Measurements from ENCODE around the gene ATP5F1D.
"Not testable (repeated sequence)": the region's sequence is repeated elsewhere in the genome, so short reads cannot be mapped to it uniquely, and the experiment has no call there.

ATP5F1D gene

GRCh38 chr19:1206150-1206863 lies 35.2 kb upstream of the ATP5F1D start:
- peaks cover 55% of the 10 kb centered on the region for H3K79me2 ChIP-seq (ENCODE audit: low read length)
- peaks cover 17% of the 10 kb centered on the region for H3K36me3 ChIP-seq (replicated peaks; ENCODE audit: low read depth, low read length)
- H3K27ac ChIP-seq (ENCODE audit: low read length): peak overlapping the region; percentile 5; the same call in 1 of the 2 replicates
- peak overlapping the region; percentile 86 for H3K4me3 ChIP-seq (ENCODE audit: low read length)
- no peak for TF ChIP-seq EZH2phosphoT487 (IDR thresholded peaks at IDR 0.05; ENCODE audit: low read depth)
- H2AFZ ChIP-seq (ENCODE audit: low read depth, low read length): no peak overlapping the region
- H3K9ac ChIP-seq (ENCODE audit: low read length): peak overlapping the region; percentile 63
- H4K20me1 ChIP-seq (ENCODE audit: insufficient read depth, low read length): peaks cover 23% of the 10 kb centered on the region
- H3K9me3 ChIP-seq (ENCODE audit: insufficient read depth, low read length): no peaks in the 10 kb centered on the region
- H3K27me3 ChIP-seq (ENCODE audit: low read depth, low read length): no peaks in the 10 kb centered on the region
- peak overlapping the region; percentile 89 for H3K4me2 ChIP-seq (ENCODE audit: low read length)
- H3K4me1 ChIP-seq (ENCODE audit: low read length): peaks cover 14% of the 10 kb centered on the region

DNA sequence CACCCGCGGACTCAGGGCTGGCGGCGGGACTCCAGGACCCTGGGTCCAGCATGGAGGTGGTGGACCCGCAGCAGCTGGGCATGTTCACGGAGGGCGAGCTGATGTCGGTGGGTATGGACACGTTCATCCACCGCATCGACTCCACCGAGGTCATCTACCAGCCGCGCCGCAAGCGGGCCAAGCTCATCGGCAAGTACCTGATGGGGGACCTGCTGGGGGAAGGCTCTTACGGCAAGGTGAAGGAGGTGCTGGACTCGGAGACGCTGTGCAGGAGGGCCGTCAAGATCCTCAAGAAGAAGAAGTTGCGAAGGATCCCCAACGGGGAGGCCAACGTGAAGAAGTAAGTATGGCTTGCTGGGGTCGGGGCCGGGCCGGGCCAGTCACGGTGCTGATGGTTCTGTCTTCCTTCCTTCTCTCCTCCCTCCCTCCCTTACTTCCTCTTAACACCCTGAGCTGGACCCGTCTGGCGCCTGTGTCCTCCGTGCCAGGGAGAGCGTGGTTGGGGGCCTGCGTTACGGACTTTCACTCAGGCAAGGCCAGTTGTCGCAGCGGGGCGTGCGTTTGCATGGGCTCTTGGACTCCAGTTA lies 34.6 kb upstream of the ATP5F1D start:
- peaks cover 14% of the 10 kb centered on the region for H3K4me1 ChIP-seq (ENCODE audit: low read length)

DNA sequence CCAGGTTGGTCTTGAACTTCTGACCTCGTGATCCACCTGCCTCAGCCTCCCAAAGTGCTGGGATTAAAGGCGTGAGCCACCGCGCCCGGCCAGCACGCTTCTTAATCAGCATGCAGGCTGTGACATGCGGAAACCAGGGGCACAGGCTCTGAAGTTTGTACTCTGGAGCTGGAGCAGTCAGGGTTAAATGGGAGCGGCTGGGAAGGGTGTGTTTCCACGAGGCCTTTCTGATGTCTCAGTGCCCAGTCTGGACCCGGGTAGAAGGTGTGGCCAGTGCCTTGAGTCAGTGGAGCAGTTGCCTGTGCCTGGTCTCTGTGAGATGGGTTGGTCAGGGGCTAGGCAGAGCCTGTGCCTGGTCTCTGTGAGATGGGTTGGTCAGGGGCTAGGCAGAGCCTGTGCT lies 32.7 kb upstream of the ATP5F1D start:
- H2AFZ ChIP-seq (ENCODE audit: low read depth, low read length); H3K9me3 ChIP-seq (ENCODE audit: insufficient read depth, low read length); H3K9ac ChIP-seq (ENCODE audit: low read length); H3K4me3 ChIP-seq (ENCODE audit: low read length); H3K4me2 ChIP-seq (ENCODE audit: low read length); H3K27ac ChIP-seq (ENCODE audit: low read length); H3K27me3 ChIP-seq (ENCODE audit: low read depth, low read length): not testable (repeated sequence)
- H3K4me1 ChIP-seq (ENCODE audit: low read length): peaks cover 20% of the 10 kb centered on the region
- peaks cover 29% of the 10 kb centered on the region for H3K36me3 ChIP-seq (replicated peaks; ENCODE audit: low read depth, low read length)
- H3K79me2 ChIP-seq (ENCODE audit: low read length): peaks cover 79% of the 10 kb centered on the region
- peaks cover 35% of the 10 kb centered on the region for H4K20me1 ChIP-seq (ENCODE audit: insufficient read depth, low read length)

More for the DNA sequence above, 34.6 kb upstream of the ATP5F1D start:
- Histone ChIP-seq H3K36me3 (replicated peaks; ENCODE audit: low read depth, low read length) (peaks cover 22% of the 10 kb centered on the region), H4K20me1 (ENCODE audit: insufficient read depth, low read length) (peaks cover 29% of the 10 kb centered on the region), H3K4me2 (ENCODE audit: low read length) (peak overlapping the region; percentile 89), H3K27me3 (ENCODE audit: low read depth, low read length) (no peaks in the 10 kb centered on the region), H3K27ac (ENCODE audit: low read length) (peak overlapping the region; percentile 4; the same call in 1 of the 2 replicates), H2AFZ (ENCODE audit: low read depth, low read length) (no peak overlapping the region), H3K9ac (ENCODE audit: low read length) (peak overlapping the region; percentile 63), H3K4me3 (ENCODE audit: low read length) (peak overlapping the region; percentile 86), H3K9me3 (ENCODE audit: insufficient read depth, low read length) (no peaks in the 10 kb centered on the region), H3K79me2 (ENCODE audit: low read length) (peaks cover 62% of the 10 kb centered on the region)
- TF ChIP-seq EZH2phosphoT487 (IDR thresholded peaks at IDR 0.05; ENCODE audit: low read depth) (no peak), CTCF (IDR thresholded peaks at IDR 0.05; ENCODE audit: low read depth, low read length) (no peak)

GRCh38 chr19:1210227-1210538 lies 31.4 kb upstream of the ATP5F1D start:
- Histone ChIP-seq H3K36me3 (replicated peaks; ENCODE audit: low read depth, low read length) (peaks cover 30% of the 10 kb centered on the region), H3K4me3 (ENCODE audit: low read length) (no peak overlapping the region), H2AFZ (ENCODE audit: low read depth, low read length) (no peak overlapping the region), H4K20me1 (ENCODE audit: insufficient read depth, low read length) (peaks cover 47% of the 10 kb centered on the region), H3K9me3 (ENCODE audit: insufficient read depth, low read length) (no peaks in the 10 kb centered on the region), H3K9ac (ENCODE audit: low read length) (no peak overlapping the region), H3K27ac (ENCODE audit: low read length) (no peak overlapping the region), H3K4me1 (ENCODE audit: low read length) (peaks cover 21% of the 10 kb centered on the region), H3K79me2 (ENCODE audit: low read length) (peaks cover 92% of the 10 kb centered on the region), H3K4me2 (ENCODE audit: low read length) (no peak overlapping the region), H3K27me3 (ENCODE audit: low read depth, low read length) (no peaks in the 10 kb centered on the region)
- no peak for TF ChIP-seq CTCF (IDR thresholded peaks at IDR 0.05; ENCODE audit: low read depth, low read length)
- TF ChIP-seq EZH2phosphoT487 (IDR thresholded peaks at IDR 0.05; ENCODE audit: low read depth): no peak

GRCh38 chr19:1211494-1212234 lies 29.9 kb upstream of the ATP5F1D start:
- H4K20me1 ChIP-seq (ENCODE audit: insufficient read depth, low read length): peaks cover 50% of the 10 kb centered on the region
- peaks cover 21% of the 10 kb centered on the region for H3K4me1 ChIP-seq (ENCODE audit: low read length)
- no peak overlapping the region for H2AFZ ChIP-seq (ENCODE audit: low read depth, low read length)
- H3K9ac ChIP-seq (ENCODE audit: low read length): no peak overlapping the region
- no peak overlapping the region for H3K4me2 ChIP-seq (ENCODE audit: low read length)
- no peaks in the 10 kb centered on the region for H3K9me3 ChIP-seq (ENCODE audit: insufficient read depth, low read length)
- H3K4me3 ChIP-seq (ENCODE audit: low read length): no peak overlapping the region
- H3K27ac ChIP-seq (ENCODE audit: low read length): no peak overlapping the region
- peaks cover 30% of the 10 kb centered on the region for H3K36me3 ChIP-seq (replicated peaks; ENCODE audit: low read depth, low read length)
- peaks cover 95% of the 10 kb centered on the region for H3K79me2 ChIP-seq (ENCODE audit: low read length)
- H3K27me3 ChIP-seq (ENCODE audit: low read depth, low read length): no peaks in the 10 kb centered on the region
- no peak for TF ChIP-seq EZH2phosphoT487 (IDR thresholded peaks at IDR 0.05; ENCODE audit: low read depth)
